ENCODE data around the gene CYBRD1. TPM values are rescaled to one million over a fixed set of nuclear protein-coding genes. Genes with fewer than 3 reads are reported as not detected.

CYBRD1 gene
- total RNA-seq, 2 donors from 2014 or later = 100 to 238 TPM

DNA sequence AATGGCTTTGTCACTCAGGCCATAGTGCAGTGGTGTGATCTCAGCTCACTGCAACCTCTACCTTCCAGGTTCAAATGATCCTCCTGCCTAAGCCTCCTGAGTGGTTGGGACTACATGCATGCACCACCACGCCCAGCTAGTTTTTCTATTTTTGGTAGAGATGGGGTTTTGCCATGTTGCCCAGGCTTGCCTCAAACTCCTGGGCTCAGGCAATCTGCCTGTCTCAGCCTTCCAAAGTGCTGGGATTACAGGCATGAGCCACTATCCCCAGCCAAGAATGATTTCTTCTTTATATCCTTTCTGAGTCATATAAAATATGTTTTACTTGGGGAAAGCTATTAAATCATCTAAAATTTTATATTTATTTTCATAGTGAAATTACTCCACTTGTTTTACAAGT lies 61.3 kb downstream of the CYBRD1 start:
- Histone ChIP-seq H3K4me1 (no peaks in the 10 kb centered on the region), H3K36me3 (no peaks in the 10 kb centered on the region), H3K27ac (no peak overlapping the region), H3K27me3 (no peaks in the 10 kb centered on the region), H3K4me3 (no peak overlapping the region), H3K9me3 (no peaks in the 10 kb centered on the region)
- DNase-seq (ENCODE audit: low spot score) = no peak
- TF ChIP-seq, protein P1, sequence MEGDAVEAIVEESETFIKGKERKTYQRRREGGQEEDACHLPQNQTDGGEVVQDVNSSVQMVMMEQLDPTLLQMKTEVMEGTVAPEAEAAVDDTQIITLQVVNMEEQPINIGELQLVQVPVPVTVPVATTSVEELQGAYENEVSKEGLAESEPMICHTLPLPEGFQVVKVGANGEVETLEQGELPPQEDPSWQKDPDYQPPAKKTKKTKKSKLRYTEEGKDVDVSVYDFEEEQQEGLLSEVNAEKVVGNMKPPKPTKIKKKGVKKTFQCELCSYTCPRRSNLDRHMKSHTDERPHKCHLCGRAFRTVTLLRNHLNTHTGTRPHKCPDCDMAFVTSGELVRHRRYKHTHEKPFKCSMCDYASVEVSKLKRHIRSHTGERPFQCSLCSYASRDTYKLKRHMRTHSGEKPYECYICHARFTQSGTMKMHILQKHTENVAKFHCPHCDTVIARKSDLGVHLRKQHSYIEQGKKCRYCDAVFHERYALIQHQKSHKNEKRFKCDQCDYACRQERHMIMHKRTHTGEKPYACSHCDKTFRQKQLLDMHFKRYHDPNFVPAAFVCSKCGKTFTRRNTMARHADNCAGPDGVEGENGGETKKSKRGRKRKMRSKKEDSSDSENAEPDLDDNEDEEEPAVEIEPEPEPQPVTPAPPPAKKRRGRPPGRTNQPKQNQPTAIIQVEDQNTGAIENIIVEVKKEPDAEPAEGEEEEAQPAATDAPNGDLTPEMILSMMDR (IDR thresholded peaks at IDR 0.05) = no peak

GRCh38 chr2:171584001-171584400 lies 61.7 kb downstream of the CYBRD1 start:
- no peak for DNase-seq (ENCODE audit: low spot score)
- Histone ChIP-seq H3K4me3 (no peak overlapping the region), H3K36me3 (no peaks in the 10 kb centered on the region), H3K9me3 (no peaks in the 10 kb centered on the region), H3K27ac (no peak overlapping the region), H3K27me3 (no peaks in the 10 kb centered on the region), H3K4me1 (no peaks in the 10 kb centered on the region)
- TF ChIP-seq, protein P1 (IDR thresholded peaks at IDR 0.05) = no peak

GRCh38 chr2:171587132-171587531 lies 64.9 kb downstream of the CYBRD1 start:
- H3K9me3 ChIP-seq = peaks cover 0 to 6% of the 10 kb centered on the region in 2 donors
- H3K36me3 ChIP-seq = no peaks in the 10 kb centered on the region
- H3K4me3 ChIP-seq = no peak overlapping the region
- TF ChIP-seq, protein P1 (IDR thresholded peaks at IDR 0.05) = no peak
- no peaks in the 10 kb centered on the region for H3K27me3 ChIP-seq
- no peak overlapping the region for H3K27ac ChIP-seq
- H3K4me1 ChIP-seq = no peaks in the 10 kb centered on the region
- DNase-seq (ENCODE audit: low spot score) = no peak

- DNase-seq (ENCODE audit: low spot score) = no peak
- H3K4me1 ChIP-seq = no peaks in the 10 kb centered on the region
- no peaks in the 10 kb centered on the region for H3K27me3 ChIP-seq
- TF ChIP-seq, protein P1 (IDR thresholded peaks at IDR 0.05) = no peak
- H3K36me3 ChIP-seq = no peaks in the 10 kb centered on the region
- H3K27ac ChIP-seq = no peak overlapping the region
- H3K4me3 ChIP-seq = no peak overlapping the region
- peaks cover 0 to 6% of the 10 kb centered on the region in 2 donors for H3K9me3 ChIP-seq
These were observed 65.3 kb downstream of the CYBRD1 start for GRCh38 chr2:171587567-171587966.

DNA sequence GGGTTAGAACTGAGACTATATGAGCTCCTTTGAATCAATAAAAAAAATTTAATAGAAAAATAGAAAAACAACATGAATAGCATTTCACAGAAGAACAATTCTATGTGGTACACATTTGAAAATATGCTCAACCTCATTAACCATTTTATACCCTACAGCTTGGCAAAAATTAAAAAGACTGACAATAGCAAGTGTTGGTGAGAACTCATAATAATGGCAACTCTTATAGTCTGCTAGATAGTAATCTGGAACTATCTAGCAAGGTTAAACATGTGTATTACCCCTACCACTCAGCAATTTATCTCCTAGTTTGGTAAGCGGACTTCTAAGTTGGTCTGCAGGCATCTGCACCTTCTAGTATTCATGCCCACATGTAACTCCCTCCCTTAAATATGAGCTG lies 67.8 kb downstream of the CYBRD1 start:
- Histone ChIP-seq H3K9me3 (peaks cover 0 to 6% of the 10 kb centered on the region in 2 donors), H3K27ac (no peak overlapping the region)
- TF ChIP-seq, protein P1 (IDR thresholded peaks at IDR 0.05) = no peak

DNA sequence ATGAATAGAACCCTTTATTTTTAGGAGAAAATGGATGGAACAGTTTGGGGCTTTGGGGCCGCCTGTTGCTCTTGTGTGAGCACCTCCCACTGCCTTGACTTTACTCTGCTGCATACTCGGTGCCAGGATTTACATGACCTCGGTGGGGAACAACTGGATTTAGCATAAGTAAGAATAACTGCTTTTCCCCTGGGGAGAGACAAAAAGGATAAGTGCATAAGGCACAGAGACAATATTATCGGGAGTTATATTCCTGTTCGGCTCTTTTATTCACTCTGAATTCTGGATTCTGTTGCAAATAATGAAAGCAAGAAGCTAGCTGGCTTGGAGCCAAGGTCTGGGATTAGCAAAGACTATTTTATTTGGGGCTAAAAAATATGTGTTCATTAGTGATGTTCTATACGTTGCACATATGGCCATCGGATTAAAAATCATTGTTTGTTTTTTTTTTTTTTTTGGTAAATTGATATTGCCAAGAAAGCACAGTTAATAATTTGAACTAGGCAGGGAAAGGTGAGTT lies 69.8 kb downstream of the CYBRD1 start:
- H3K36me3 ChIP-seq = no peaks in the 10 kb centered on the region
- no peak overlapping the region for H3K27ac ChIP-seq
- H3K4me3 ChIP-seq = no peak overlapping the region
- TF ChIP-seq, protein P1 (IDR thresholded peaks at IDR 0.05) = no peak
- no peaks in the 10 kb centered on the region for H3K27me3 ChIP-seq
- H3K4me1 ChIP-seq = no peaks in the 10 kb centered on the region
- peaks cover 0 to 6% of the 10 kb centered on the region in 2 donors for H3K9me3 ChIP-seq
- DNase-seq (ENCODE audit: low spot score) = no peak

More for the DNA sequence above, 67.8 kb downstream of the CYBRD1 start:
- no peaks in the 10 kb centered on the region for H3K36me3 ChIP-seq
- DNase-seq (ENCODE audit: low spot score) = no peak
- H3K27me3 ChIP-seq = no peaks in the 10 kb centered on the region
- no peak overlapping the region for H3K4me3 ChIP-seq
- H3K4me1 ChIP-seq = no peaks in the 10 kb centered on the region

Data from right atrium auricular region (tissue), 2 donors.